RPMI7951 (cell line): ENCODE measurements around the gene CSTPP1. TPM values are rescaled to one million over a fixed set of nuclear protein-coding genes. Genes with fewer than 3 reads are reported as not detected.
"Not testable (repeated sequence)": the region's sequence is repeated elsewhere in the genome, so short reads cannot be mapped to it uniquely, and the experiment has no call there.

ENCODE experiments used
- DNase-seq: peaks from one replicate; pipeline ENCODE4 v3.0.0-alpha.2; 2012; ENCODE audit warnings: low read depth
- total RNA-seq: library from RNA; depleted of rRNA; stranded (reverse); fragments of >200 nt; shearing (Covaris generic); gene quantifications from 2 replicates; pipeline ENCODE4 v1.2.3, GENCODE V29; 2014; rRNA removed

The CSTPP1 gene
- total RNA-seq, 1 experiment from 2014 or later, result 33.9 TPM

DNA sequence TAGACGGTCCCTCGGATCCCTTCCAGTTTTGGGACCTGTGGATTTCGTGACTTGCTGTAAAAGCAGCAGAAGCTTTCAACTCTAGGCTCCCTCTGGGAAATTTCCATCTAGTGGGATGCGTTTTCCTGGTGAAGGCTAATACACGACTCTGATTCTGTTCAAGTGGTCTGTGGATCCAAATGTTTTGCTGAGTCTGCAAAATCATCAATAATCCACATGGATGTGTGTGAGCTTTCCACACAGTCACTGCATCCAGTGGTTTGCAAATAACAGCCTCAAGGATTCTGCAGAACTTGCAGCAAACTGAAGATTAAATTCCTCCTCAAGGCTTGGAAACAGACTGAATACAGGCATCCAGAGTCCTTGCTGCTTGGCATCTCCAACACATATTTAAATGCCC is 266.0 kb downstream of the CSTPP1 start:
- DNase-seq, result no peak

DNA sequence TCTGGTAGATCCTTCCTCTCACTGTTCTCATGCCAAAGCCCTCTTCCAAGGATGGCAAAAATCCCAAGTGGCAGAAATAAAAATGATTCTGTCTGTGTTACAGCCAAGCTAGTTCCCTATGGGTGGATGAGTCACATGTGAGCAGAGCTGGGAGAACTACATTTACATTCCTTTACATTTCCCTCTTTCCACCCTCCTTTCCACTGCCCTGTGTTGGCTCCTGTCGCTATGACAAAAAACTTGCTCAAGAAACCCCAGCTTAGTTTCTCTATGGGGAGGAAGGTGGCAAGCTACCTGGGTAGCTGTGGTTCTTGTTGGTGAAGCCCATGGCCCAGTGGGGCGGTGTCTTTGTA is 268.1 kb downstream of the CSTPP1 start:
- DNase-seq, result peak; percentile 58

DNA sequence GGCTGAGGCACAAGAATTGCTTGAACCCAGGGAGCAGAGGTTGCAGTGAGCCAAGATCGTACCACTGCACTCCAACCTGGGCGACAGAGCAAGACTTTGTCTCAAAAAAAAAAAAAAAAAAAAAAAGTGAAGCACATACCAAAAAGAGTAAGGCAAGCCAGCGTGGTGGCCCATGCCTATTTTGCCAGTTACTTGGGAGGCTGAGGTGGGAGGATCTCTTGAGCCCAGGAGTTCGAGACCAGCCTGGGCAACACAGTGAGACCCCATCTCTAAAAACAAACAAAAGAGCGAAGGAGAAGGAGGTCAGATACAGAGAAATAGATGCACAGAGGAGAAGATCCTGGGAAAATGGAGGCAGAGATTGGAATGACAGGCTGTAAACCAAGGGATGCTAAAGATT is 270.0 kb downstream of the CSTPP1 start:
- DNase-seq, result not testable (repeated sequence)

DNA sequence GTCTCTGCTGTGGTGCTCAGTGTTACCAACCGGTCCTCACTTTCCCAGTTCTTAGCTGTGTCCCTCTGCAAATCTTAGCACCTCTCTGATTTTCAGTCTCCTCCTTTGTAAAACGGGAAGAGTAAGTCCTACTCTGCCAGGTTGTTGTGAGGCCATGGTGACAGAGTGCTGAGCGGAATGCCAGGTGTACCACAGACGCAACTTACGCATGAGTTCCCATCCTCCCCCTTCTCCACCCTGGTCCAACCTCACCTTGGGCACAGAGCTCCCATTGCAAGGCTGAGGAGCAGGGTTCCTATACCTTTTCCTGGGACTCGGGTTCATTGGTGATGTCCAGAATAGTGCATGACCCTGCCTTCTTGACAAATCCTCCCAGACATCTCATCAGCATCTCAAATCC is 270.9 kb downstream of the CSTPP1 start:
- no peak for DNase-seq

DNA sequence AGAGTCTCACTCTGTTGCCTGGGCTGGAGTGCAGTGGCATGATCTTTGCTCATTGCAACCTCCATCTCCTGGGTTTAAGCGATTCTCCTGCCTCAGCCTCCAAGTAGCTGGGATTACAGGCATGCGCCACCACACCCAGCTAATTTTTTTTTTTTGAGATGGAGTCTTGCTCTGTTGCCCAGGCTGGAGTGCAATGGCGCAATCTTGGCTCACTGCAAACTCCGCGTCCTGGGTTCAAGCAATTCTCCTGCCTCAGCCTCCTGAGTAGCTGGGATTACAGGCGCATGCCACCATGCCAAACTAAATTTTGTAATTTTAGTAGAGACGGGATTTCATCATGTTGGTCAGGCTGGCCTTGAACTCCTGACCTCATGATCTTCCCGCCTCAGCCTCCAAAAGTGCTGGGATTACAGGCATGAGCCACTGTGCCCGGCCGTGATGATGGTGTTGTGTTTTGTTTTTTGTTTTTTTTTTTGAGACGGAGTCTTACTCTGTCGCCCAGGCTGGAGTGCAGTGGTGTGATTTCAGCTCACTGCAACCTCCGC is 271.5 kb downstream of the CSTPP1 start:
- not testable (repeated sequence) for DNase-seq

DNA sequence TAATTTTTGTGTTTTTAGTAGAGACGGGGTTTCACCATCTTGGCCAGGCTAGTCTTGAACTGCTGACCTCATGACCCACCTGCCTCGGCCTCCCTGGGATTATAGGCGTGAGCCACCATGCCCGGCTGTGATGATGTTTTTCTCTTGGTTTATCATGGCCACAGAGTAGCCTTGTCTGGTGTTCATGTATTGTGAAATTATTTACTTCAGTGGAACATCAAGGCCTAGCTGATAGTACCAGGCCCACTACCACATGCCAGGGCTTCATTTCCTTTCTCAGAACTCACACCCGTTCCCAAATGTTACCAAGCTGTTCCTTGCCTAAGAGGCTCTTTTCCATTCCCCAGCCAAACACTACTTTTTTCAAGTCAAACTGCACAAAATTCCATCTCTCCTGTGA is 272.1 kb downstream of the CSTPP1 start:
- no peak for DNase-seq

Other genes starting within 250 kb of the CSTPP1 start
- gene ARHGAP1, start 236.1 kb upstream of the CSTPP1 start, total RNA-seq, result 13.3 and 15.4 TPM in 2 replicates
- gene ZNF408, start 235.7 kb upstream of the CSTPP1 start, total RNA-seq, result 3.9 and 4.7 TPM in 2 replicates
- not detected in 2 replicates for gene F2, start 217.5 kb upstream of the CSTPP1 start, total RNA-seq
- 83.3 and 92.9 TPM in 2 replicates for gene CKAP5, start 90.5 kb upstream of the CSTPP1 start, total RNA-seq
- gene LRP4, start 18.2 kb upstream of the CSTPP1 start, total RNA-seq, result 0.98 and 1.4 TPM in 2 replicates
- gene ARFGAP2, start 240.1 kb downstream of the CSTPP1 start, total RNA-seq, result 63.4 and 74.5 TPM in 2 replicates
- 19.8 and 22.7 TPM in 2 replicates for gene PACSIN3, start 249.7 kb downstream of the CSTPP1 start, total RNA-seq